SK-N-SH (cell line): ENCODE measurements around the gene GNAT2. TPM values are rescaled to one million over a fixed set of nuclear protein-coding genes. Genes with fewer than 3 reads are reported as not detected.

ENCODE experiments used
- CTCF ChIA-PET: fragments of 300-600, 350-600 bp; formaldehyde crosslinking; extraction: SDS; loops from one replicate; lab custom pipeline; 2021; lab: Yijun Ruan, JAX
- POLR2A ChIA-PET: fragments of 350-600 bp; sonication (Branson Sonifier 250); formaldehyde crosslinking; extraction: SDS; loops from one replicate; lab custom pipeline; 2020; ENCODE audit warnings: antibody characterized with exemption, inconsistent platforms; lab: Yijun Ruan, JAX
- DNase-seq: peaks from one replicate; pipeline ENCODE4 v3.0.0; 2012
- H2AFZ ChIP-seq: fragments of 200-600 bp; sonication (generic); 2 replicates; pipeline ENCODE4 v1.8.1; 2016; ENCODE audit warnings: antibody characterized with exemption, mild to moderate bottlenecking, low read depth
- H3F3A ChIP-seq: fragments of 200-600 bp; sonication (generic); replicated peaks from 2 replicates; pipeline ENCODE3; 2016; ENCODE audit warnings: antibody characterized with exemption, mild to moderate bottlenecking; ENCODE audit not compliant: insufficient read depth
- H3K27ac ChIP-seq, 2 experiments: fragments of 200-500 bp in 1 of 2; fragments of 200-600 bp in 1 of 2; sonication (Bioruptor generic) in 1 of 2; sonication (generic), shearing (Covaris generic) in 1 of 2; 2 replicates each; pipeline versions ENCODE4 v1.5.1 to v1.6.1; 2014 to 2016; ENCODE audit warnings: low read depth in 2 of 2, inconsistent platforms in 1 of 2, low read length in 1 of 2, mild to moderate bottlenecking in 1 of 2, mixed read lengths in 1 of 2
- H3K27me3 ChIP-seq: fragments of 200-600 bp; sonication (generic), shearing (Covaris generic); 2 replicates; pipeline ENCODE4 v1.6.1; 2016; ENCODE audit warnings: mixed run types; ENCODE audit not compliant: insufficient read depth
- H3K36me3 ChIP-seq, 2 experiments: fragments of 200-500 bp in 1 of 2; fragments of 200-600 bp in 1 of 2; sonication (Bioruptor generic) in 1 of 2; sonication (generic) in 1 of 2; replicated peaks in 1 of 2; 2 replicates each; pipeline versions ENCODE3 to v1.5.1; 2014 to 2016; ENCODE audit warnings: low read length in 1 of 2, mild to moderate bottlenecking in 1 of 2; ENCODE audit not compliant: insufficient read depth in 2 of 2, control insufficient read depth in 1 of 2
- H3K4me1 ChIP-seq, 2 experiments: fragments of 200-500 bp in 1 of 2; fragments of 200-600 bp in 1 of 2; sonication (Bioruptor generic) in 1 of 2; sonication (generic), shearing (Covaris generic) in 1 of 2; 2 replicates each; pipeline versions ENCODE4 v1.5.1 to v1.6.1; 2014 to 2016; ENCODE audit warnings: low read depth in 1 of 2, low read length in 1 of 2, mixed run types in 1 of 2; ENCODE audit not compliant: insufficient read depth in 2 of 2, control insufficient read depth in 1 of 2
- H3K4me2 ChIP-seq: fragments of 200-600 bp; sonication (generic), shearing (Covaris generic); 2 replicates; pipeline ENCODE4 v1.6.1; 2017; ENCODE audit warnings: mixed run types
- H3K4me3 ChIP-seq, 2 experiments: fragments of 200-500 bp in 1 of 2; fragments of 200-600 bp in 1 of 2; sonication (Bioruptor generic) in 1 of 2; sonication (generic), shearing (Covaris generic) in 1 of 2; 2 replicates each; pipeline versions ENCODE4 v1.5.1 to v1.8.1; 2014 to 2016; ENCODE audit warnings: low read depth in 2 of 2, inconsistent platforms in 1 of 2, low read length in 1 of 2, mild to moderate bottlenecking in 1 of 2, mixed read lengths in 1 of 2, moderate library complexity in 1 of 2
- H3K79me2 ChIP-seq: fragments of 200-600 bp; sonication (generic); 2 replicates; pipeline ENCODE4 v1.8.1; 2017; ENCODE audit warnings: mild to moderate bottlenecking; ENCODE audit not compliant: insufficient read depth
- H3K9ac ChIP-seq: fragments of 200-600 bp; sonication (generic); 2 replicates; pipeline ENCODE4 v1.6.1; 2017; ENCODE audit warnings: mixed run types
- H3K9me2 ChIP-seq: fragments of 200-600 bp; sonication (generic); 2 replicates; pipeline ENCODE4 v1.6.1; 2017; ENCODE audit warnings: mixed run types
- H3K9me3 ChIP-seq: fragments of 200-600 bp; sonication (generic); 2 replicates; pipeline ENCODE4 v1.6.1; 2017; ENCODE audit warnings: mixed run types, mild to moderate bottlenecking, moderate library complexity
- H4K20me1 ChIP-seq: fragments of 200-600 bp; sonication (generic); 2 replicates; pipeline ENCODE4 v1.6.1; 2017; ENCODE audit warnings: mild to moderate bottlenecking, mixed run types; ENCODE audit not compliant: insufficient read depth
- EP300 ChIP-seq, 2 experiments: IDR thresholded peaks; 2 replicates each; pipeline versions ENCODE4 v1.4.0 to v1.6.1; 2012; ENCODE audit warnings: borderline replicate concordance in 1 of 2, low read depth in 1 of 2, low read length in 1 of 2
- FOSL2 ChIP-seq: IDR thresholded peaks from 2 replicates; pipeline ENCODE4 v1.4.0; 2012; ENCODE audit warnings: low read depth, mild to moderate bottlenecking, moderate library complexity, borderline replicate concordance
- FOXM1 ChIP-seq: IDR thresholded peaks from 2 replicates; pipeline ENCODE4 v1.4.0; 2012; ENCODE audit warnings: low read depth, mild to moderate bottlenecking
- GABPA ChIP-seq: IDR thresholded peaks from 2 replicates; pipeline ENCODE4 v1.4.0; 2012; ENCODE audit warnings: low read depth, mild to moderate bottlenecking
- GATA2 ChIP-seq: sonication (generic); formaldehyde crosslinking; IDR thresholded peaks from 2 replicates; pipeline ENCODE4 v1.5.0; 2020; ENCODE audit warnings: mild to moderate bottlenecking, missing genetic modification reagents
- MXI1 ChIP-seq: IDR thresholded peaks from 2 replicates; pipeline ENCODE4 v1.6.1; 2012; ENCODE audit warnings: mild to moderate bottlenecking, low read depth, low read length, improper control_type of control experiment
- NFIC ChIP-seq: IDR thresholded peaks from 2 replicates; pipeline ENCODE4 v1.4.0; 2012; ENCODE audit warnings: borderline replicate concordance
- RAD21 ChIP-seq: IDR thresholded peaks from 2 replicates; pipeline ENCODE4 v1.6.1; 2012; ENCODE audit warnings: mild to moderate bottlenecking, low read length
- RFX5 ChIP-seq: IDR thresholded peaks from 2 replicates; pipeline ENCODE4 v1.6.1; 2012; ENCODE audit warnings: mild to moderate bottlenecking, improper control_type of control experiment, low read length
- RXRA ChIP-seq: IDR thresholded peaks from 2 replicates; pipeline ENCODE4 v1.4.0; 2012; ENCODE audit warnings: low read depth, mild to moderate bottlenecking, borderline replicate concordance
- SIN3A ChIP-seq: IDR thresholded peaks from 2 replicates; pipeline ENCODE4 v1.6.1; 2012; ENCODE audit warnings: low read depth, mild to moderate bottlenecking, low read length, moderate library complexity, borderline replicate concordance
- YY1 ChIP-seq: IDR thresholded peaks from 2 replicates; pipeline ENCODE4 v1.4.0; 2012; ENCODE audit warnings: low read depth, mild to moderate bottlenecking
- WGBS: methylation state at CpG from one replicate; pipeline ENCODE4 v1.1.6; 2017; ENCODE audit warnings: low lambda C conversion rate; 5-methylcytosine and 5-hydroxymethylcytosine counted together
- polyA plus RNA-seq, 3 experiments: library from polyadenylated mRNA; depleted of rRNA; stranded (reverse); fragments of >200 nt; gene quantifications; 2 replicates each; pipeline ENCODE4 v1.2.3, GENCODE V29; 2012
- TF ChIP-seq, protein P1 (sequence below): fragments of 150-350 bp; IDR thresholded peaks from 2 replicates; pipeline ENCODE4 v1.6.1; 2016; ENCODE audit warnings: mild to moderate bottlenecking, low read depth, low read length
- TF ChIP-seq, protein P2 (sequence below): fragments of 150-350 bp; IDR thresholded peaks from 2 replicates; pipeline ENCODE4 v1.6.1; 2017; ENCODE audit warnings: antibody characterized with exemption, low read length, low read depth, borderline replicate concordance
- TF ChIP-seq, protein P3 (sequence below): IDR thresholded peaks from 2 replicates; pipeline ENCODE4 v1.4.0; 2012; ENCODE audit warnings: low read depth
- TF ChIP-seq, protein P4 (sequence below): fragments of 200-600 bp; sonication (generic); IDR thresholded peaks from 2 replicates; pipeline ENCODE4 v1.6.1; 2017; ENCODE audit warnings: antibody characterized with exemption, mild to moderate bottlenecking, moderate library complexity
- TF ChIP-seq, protein P5 (sequence below): IDR thresholded peaks from 2 replicates; pipeline ENCODE4; 2012
- TF ChIP-seq, protein P6 (sequence below): IDR thresholded peaks from 2 replicates; pipeline ENCODE4 v1.4.0; 2012; ENCODE audit warnings: low read depth, borderline replicate concordance

The GNAT2 gene
- polyA plus RNA-seq, 1 of the 3 experiments (the other 2 are of a cell fraction): 0.16 TPM

DNA sequence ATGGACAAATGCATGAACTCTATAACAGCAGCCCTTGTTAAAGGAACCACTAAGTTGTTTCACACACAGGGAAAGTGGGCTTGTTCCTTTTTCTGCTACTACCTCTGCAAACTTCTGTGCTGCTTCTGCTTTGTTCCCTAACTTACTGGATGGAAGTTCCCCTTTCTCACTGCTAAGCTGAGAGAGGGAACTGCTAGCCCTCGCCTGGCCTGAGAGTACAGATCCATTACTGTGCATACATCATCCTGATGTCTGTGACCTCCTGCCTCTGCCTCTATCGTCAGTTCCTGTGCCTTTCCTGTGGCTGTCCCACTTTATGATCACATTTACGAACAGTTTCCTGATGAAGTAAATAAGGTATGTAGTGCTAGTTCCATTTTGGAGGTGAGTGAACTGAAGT is 3.5 kb downstream of the GNAT2 start:
- TF ChIP-seq GABPA (no peak), NFIC (no peak), MXI1 (no peak), GATA2 (no peak), EP300 (IDR thresholded peaks at IDR 0.05; ENCODE audit: borderline replicate concordance in 1 of 2, low read depth in 1 of 2, low read length in 1 of 2) (no peak), RFX5 (no peak), RXRA (no peak), YY1 (no peak), RAD21 (no peak), FOXM1 (no peak), SIN3A (no peak), FOSL2 (no peak)
- TF ChIP-seq, protein P1, sequence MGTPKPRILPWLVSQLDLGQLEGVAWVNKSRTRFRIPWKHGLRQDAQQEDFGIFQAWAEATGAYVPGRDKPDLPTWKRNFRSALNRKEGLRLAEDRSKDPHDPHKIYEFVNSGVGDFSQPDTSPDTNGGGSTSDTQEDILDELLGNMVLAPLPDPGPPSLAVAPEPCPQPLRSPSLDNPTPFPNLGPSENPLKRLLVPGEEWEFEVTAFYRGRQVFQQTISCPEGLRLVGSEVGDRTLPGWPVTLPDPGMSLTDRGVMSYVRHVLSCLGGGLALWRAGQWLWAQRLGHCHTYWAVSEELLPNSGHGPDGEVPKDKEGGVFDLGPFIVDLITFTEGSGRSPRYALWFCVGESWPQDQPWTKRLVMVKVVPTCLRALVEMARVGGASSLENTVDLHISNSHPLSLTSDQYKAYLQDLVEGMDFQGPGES: no peak
- TF ChIP-seq, protein P2, sequence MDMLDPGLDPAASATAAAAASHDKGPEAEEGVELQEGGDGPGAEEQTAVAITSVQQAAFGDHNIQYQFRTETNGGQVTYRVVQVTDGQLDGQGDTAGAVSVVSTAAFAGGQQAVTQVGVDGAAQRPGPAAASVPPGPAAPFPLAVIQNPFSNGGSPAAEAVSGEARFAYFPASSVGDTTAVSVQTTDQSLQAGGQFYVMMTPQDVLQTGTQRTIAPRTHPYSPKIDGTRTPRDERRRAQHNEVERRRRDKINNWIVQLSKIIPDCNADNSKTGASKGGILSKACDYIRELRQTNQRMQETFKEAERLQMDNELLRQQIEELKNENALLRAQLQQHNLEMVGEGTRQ: no peak
- TF ChIP-seq, protein P3, sequence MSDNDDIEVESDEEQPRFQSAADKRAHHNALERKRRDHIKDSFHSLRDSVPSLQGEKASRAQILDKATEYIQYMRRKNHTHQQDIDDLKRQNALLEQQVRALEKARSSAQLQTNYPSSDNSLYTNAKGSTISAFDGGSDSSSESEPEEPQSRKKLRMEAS: no peak
- TF ChIP-seq, protein P4, sequence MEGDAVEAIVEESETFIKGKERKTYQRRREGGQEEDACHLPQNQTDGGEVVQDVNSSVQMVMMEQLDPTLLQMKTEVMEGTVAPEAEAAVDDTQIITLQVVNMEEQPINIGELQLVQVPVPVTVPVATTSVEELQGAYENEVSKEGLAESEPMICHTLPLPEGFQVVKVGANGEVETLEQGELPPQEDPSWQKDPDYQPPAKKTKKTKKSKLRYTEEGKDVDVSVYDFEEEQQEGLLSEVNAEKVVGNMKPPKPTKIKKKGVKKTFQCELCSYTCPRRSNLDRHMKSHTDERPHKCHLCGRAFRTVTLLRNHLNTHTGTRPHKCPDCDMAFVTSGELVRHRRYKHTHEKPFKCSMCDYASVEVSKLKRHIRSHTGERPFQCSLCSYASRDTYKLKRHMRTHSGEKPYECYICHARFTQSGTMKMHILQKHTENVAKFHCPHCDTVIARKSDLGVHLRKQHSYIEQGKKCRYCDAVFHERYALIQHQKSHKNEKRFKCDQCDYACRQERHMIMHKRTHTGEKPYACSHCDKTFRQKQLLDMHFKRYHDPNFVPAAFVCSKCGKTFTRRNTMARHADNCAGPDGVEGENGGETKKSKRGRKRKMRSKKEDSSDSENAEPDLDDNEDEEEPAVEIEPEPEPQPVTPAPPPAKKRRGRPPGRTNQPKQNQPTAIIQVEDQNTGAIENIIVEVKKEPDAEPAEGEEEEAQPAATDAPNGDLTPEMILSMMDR: no peak
- TF ChIP-seq, protein P5, sequence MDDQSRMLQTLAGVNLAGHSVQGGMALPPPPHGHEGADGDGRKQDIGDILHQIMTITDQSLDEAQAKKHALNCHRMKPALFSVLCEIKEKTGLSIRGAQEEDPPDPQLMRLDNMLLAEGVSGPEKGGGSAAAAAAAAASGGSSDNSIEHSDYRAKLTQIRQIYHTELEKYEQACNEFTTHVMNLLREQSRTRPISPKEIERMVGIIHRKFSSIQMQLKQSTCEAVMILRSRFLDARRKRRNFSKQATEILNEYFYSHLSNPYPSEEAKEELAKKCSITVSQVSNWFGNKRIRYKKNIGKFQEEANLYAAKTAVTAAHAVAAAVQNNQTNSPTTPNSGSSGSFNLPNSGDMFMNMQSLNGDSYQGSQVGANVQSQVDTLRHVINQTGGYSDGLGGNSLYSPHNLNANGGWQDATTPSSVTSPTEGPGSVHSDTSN: no peak
- TF ChIP-seq, protein P6, sequence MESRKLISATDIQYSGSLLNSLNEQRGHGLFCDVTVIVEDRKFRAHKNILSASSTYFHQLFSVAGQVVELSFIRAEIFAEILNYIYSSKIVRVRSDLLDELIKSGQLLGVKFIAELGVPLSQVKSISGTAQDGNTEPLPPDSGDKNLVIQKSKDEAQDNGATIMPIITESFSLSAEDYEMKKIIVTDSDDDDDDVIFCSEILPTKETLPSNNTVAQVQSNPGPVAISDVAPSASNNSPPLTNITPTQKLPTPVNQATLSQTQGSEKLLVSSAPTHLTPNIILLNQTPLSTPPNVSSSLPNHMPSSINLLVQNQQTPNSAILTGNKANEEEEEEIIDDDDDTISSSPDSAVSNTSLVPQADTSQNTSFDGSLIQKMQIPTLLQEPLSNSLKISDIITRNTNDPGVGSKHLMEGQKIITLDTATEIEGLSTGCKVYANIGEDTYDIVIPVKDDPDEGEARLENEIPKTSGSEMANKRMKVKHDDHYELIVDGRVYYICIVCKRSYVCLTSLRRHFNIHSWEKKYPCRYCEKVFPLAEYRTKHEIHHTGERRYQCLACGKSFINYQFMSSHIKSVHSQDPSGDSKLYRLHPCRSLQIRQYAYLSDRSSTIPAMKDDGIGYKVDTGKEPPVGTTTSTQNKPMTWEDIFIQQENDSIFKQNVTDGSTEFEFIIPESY: no peak
- H3K79me2 ChIP-seq: peaks cover 14% of the 10 kb centered on the region
- ChIA-PET CTCF (interaction anchor here (1.2 kb wide), 1 partner anchor 16 kb away, joined by 3 read pairs; no protein-coding TSS in a partner anchor), POLR2A (interaction anchor here (0.6 kb wide), 1 partner anchor 18 kb away, joined by 3 read pairs; no protein-coding TSS in a partner anchor)
- H3K4me3 ChIP-seq: no peak overlapping the region
- WGBS: 90% methylated on average over 3 of the region's 3 CpGs
- H3K27ac ChIP-seq: no peak overlapping the region
- no peak overlapping the region for H3K4me2 ChIP-seq
- H3K4me1 ChIP-seq: peaks cover 22 to 24% of the 10 kb centered on the region in 2 experiments; a peak in 3 of 4 replicates
- no peak for DNase-seq
- H3K36me3 ChIP-seq: no peaks in the 10 kb centered on the region
- H2AFZ ChIP-seq: no peak overlapping the region
- no peaks in the 10 kb centered on the region for H3K9me2 ChIP-seq
- no peaks in the 10 kb centered on the region for H4K20me1 ChIP-seq
- peaks cover 19% of the 10 kb centered on the region for H3F3A ChIP-seq
- no peaks in the 10 kb centered on the region for H3K27me3 ChIP-seq
- no peaks in the 10 kb centered on the region for H3K9me3 ChIP-seq
- H3K9ac ChIP-seq: no peak overlapping the region
